Spinal cord (tissue), 10 donors: Measurements from ENCODE around the gene GDPD5. TPM values are rescaled to one million over a fixed set of nuclear protein-coding genes. Genes with fewer than 3 reads are reported as not detected.

ENCODE experiments used
- DNase-seq, 6 donors: peaks; one replicate each; pipeline versions ENCODE4 v3.0.0 to v3.0.0-alpha.2; 2013 to 2015; ENCODE audit warnings: low spot score in 6 of 6, low read depth in 4 of 6
- H3K27ac ChIP-seq: one replicate; pipeline ENCODE4 v1.5.1; 2013; ENCODE audit warnings: low read depth, low read length, control low read depth
- H3K27me3 ChIP-seq: one replicate; pipeline ENCODE4 v1.6.1; 2013; ENCODE audit warnings: low read length; ENCODE audit not compliant: control insufficient read depth, insufficient read depth
- H3K36me3 ChIP-seq: one replicate; pipeline ENCODE4 v1.6.1; 2013; ENCODE audit warnings: low read length; ENCODE audit not compliant: control insufficient read depth, insufficient read depth
- H3K4me1 ChIP-seq: one replicate; pipeline ENCODE4 v1.6.1; 2013; ENCODE audit warnings: low read length; ENCODE audit not compliant: control insufficient read depth, insufficient read depth
- H3K4me3 ChIP-seq: one replicate; pipeline ENCODE4 v1.5.1; 2013; ENCODE audit warnings: low read depth, low read length, control low read depth
- H3K9me3 ChIP-seq: one replicate; pipeline ENCODE4 v1.6.1; 2013; ENCODE audit warnings: low read length; ENCODE audit not compliant: control insufficient read depth, insufficient read depth
- WGBS: methylation state at CpG from one replicate; pipeline ENCODE4 v1.1.5; 2013; ENCODE audit warnings: missing lambda C conversion rate; ENCODE audit not compliant: insufficient coverage; 5-methylcytosine and 5-hydroxymethylcytosine counted together
- polyA plus RNA-seq, 2 donors: library from polyadenylated mRNA; unstranded; fragments of 120-200 nt; gene quantifications; one replicate each; pipeline ENCODE4 v1.2.1, GENCODE V29; 2013; ENCODE audit not compliant: insufficient read length in 2 of 2
- total RNA-seq, 2 donors: library from RNA; depleted of rRNA in 1 of 2; stranded (reverse); fragments of 120-200 nt in 1 of 2; fragments of >200 nt in 1 of 2; gene quantifications; one replicate each; pipeline versions ENCODE4 v1.2.3 to v1.2.4, GENCODE V29; 2013 to 2014
- donor health status: healthy.

GDPD5 gene
- total and polyA plus RNA-seq, 4 donors, result 13.7 to 48.4 (median 32.1) TPM

DNA sequence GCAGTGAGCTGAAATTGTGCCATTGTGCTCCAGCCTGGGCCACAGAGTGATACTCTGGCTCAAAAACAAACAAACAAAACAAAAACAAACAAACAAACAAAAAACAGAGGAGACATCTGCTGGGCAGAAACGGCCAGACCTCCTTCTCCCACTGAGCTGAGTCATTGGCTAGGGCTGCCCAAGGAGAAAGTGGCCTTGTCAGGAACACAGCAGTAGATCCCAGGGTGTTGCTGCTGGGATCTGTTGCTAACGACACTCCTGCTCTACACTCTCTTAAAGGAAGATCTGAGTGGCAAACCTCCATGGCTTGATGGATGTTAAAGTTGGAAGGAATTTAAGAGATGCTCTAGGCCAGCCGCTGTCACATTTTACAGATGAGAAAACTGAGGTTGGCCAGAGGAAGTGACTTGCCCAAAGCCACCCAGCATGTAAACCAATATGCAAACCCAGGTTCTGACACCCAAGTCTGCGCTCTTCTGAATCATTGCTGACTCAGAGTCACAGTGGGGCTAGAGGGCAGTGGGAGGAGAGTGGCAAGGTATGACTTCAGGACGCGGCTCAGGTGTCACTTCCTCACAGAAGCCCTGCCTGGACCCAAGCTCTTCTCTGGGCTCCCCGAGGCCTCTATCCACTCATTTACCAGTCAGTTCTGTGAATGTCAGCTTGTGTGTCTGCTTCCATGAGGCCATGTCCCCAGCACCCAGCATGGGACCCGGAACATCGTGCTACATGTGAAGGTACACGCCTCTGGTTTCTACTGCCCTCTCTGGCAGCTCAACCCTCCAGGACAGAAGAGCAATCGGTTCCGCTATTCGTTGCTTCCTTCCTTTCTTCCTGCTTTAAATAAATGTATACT, 11.3 kb upstream of the GDPD5 start:
- H3K4me1 ChIP-seq, result peaks cover 6% of the 10 kb centered on the region
- DNase-seq, result no peak
- H3K4me3 ChIP-seq, result no peak overlapping the region
- H3K27me3 ChIP-seq, result no peaks in the 10 kb centered on the region
- WGBS, result 70% methylated on average over 9 of the region's 13 CpGs
- H3K27ac ChIP-seq, result no peak overlapping the region
- H3K9me3 ChIP-seq, result no peaks in the 10 kb centered on the region
- no peaks in the 10 kb centered on the region for H3K36me3 ChIP-seq

DNA sequence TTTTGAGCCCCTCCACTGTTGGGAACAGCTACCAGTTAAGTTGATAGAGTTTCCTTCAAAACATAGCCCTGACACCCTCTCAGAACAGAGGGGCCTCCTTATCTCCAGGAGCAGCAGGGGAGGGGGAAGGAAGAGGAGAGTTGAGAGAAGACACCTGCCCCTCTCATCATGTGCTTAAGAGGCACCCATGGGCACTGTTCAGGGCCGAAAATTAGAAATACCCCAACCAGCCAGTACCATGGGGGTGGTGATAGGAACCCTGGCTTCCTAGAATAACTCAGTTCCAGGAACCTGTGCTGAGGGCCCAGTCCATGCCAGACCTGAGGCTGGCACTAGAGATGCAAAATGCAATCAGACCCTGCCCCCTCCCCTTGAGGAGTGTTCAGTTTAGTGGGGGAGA, 9.3 kb upstream of the GDPD5 start:
- Histone ChIP-seq H3K27me3 (no peaks in the 10 kb centered on the region), H3K4me3 (no peak overlapping the region), H3K27ac (no peak overlapping the region), H3K4me1 (peaks cover 4% of the 10 kb centered on the region), H3K9me3 (no peaks in the 10 kb centered on the region), H3K36me3 (no peaks in the 10 kb centered on the region)
- DNase-seq, result no peak
- no CpG with 5 or more reads among the region's 1 CpG for WGBS

DNA sequence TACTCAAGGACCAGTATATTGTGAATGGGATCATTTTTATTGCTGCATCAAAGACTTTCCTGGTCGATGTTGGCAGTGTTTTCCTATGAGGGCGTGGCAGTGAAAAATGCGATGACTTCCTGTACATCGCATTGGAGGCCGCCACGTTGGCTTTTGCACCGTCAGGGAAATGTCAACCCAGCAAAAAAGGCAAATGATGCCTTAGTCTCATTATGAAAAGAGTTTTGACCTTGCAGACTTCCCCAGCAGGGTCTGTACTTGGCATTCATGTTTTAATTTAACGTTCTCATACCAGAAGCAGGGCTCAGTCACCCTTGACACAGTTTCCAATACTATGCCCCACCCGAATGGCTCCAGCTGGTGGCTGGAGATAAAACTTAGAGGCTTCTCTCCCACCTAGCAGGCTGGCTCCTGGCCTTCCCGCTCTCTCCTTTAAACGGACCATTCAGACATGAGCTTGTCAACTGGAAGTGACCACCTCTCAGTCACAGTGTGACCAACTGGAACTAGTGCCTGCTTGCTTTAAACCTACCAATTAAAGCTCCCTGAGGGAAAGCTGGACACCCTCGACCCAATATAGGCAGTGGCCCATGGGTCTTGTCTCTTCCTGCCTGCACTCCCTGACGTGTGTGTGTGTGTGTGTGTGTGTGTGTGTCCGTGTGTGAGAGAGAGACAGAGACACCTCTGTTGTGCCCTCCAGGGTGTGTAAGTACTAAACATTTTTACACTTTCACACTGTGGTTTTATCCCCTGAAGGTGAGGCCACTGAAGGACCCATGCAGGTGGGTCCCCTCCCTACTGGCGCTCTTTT, 8.7 kb upstream of the GDPD5 start:
- no peak overlapping the region for H3K27ac ChIP-seq
- no peaks in the 10 kb centered on the region for H3K9me3 ChIP-seq
- no peaks in the 10 kb centered on the region for H3K36me3 ChIP-seq
- 58% methylated on average over 11 of the region's 15 CpGs for WGBS
- DNase-seq, result peak in 1 of 6 donors; percentile 41
- H3K4me3 ChIP-seq, result no peak overlapping the region
- peaks cover 1% of the 10 kb centered on the region for H3K4me1 ChIP-seq
- H3K27me3 ChIP-seq, result no peaks in the 10 kb centered on the region

DNA sequence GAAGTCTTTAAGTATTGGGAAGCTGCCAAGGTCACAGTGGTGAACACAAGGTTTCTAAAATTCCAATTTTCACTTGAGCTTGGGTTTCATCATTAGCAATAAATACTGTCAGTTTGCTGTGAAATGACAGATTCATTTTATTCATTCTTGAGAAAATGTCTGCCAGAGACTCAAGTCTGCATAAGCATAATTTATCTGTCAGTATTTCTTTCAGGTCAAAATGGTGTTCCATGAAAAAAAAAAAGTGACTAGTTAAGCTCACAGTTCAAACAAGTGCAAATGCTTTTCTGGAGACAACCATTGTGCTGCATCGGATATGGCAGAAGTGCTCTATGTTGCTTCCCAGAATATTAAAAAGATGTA, 8.1 kb upstream of the GDPD5 start:
- no peaks in the 10 kb centered on the region for H3K9me3 ChIP-seq
- H3K4me3 ChIP-seq, result no peak overlapping the region
- WGBS, result 60% methylated on average over 1 of the region's 1 CpG
- H3K36me3 ChIP-seq, result no peaks in the 10 kb centered on the region
- H3K4me1 ChIP-seq, result peaks cover 2% of the 10 kb centered on the region
- H3K27me3 ChIP-seq, result no peaks in the 10 kb centered on the region
- no peak overlapping the region for H3K27ac ChIP-seq
- DNase-seq, result no peak

DNA sequence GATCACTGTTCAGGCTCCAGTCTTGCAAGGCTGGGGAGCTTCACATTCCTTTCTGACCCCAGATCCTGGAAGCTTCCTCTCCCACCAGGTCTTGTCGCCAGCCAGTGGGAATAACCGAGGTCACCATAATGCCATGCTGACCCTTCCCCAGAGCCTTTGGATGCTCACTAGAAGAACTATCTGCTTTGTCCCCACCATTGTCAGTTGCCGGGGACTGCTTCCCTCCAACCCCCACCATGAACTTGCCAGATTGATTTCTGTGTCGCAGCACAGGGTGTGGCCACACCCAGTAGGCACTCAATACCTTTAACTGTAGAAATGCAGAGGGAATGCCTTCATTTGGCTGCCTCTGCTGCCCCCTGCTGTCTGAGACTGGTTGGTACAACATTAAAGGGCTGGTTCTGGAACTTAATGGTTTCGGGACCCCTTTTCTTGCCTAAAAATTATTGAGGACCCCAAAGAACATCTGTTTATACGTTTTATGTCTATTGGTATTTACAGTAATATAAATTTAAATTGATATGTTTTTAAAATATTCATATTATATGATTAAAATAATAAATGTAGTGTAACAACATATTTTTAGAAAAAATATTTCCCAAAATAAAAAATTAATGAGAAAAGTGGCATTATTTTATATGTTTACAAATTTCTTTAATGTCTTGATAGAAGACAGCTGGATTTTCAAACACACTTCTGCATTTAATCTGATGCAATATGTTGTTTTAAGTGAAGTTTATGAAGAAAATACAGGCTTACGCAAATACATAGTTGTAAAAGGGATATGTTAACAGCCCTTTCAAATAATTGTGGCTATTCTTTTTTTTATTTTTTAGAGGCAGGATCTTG, 6.7 kb upstream of the GDPD5 start:
- H3K4me3 ChIP-seq, result no peak overlapping the region
- peaks cover 17% of the 10 kb centered on the region for H3K4me1 ChIP-seq
- H3K27me3 ChIP-seq, result no peaks in the 10 kb centered on the region
- no peaks in the 10 kb centered on the region for H3K36me3 ChIP-seq
- 24% methylated on average over 3 of the region's 7 CpGs for WGBS
- peak in 5 of 6 donors; percentile 57 to 95 (median 69) for DNase-seq
- H3K9me3 ChIP-seq, result no peaks in the 10 kb centered on the region
- no peak overlapping the region for H3K27ac ChIP-seq

DNA sequence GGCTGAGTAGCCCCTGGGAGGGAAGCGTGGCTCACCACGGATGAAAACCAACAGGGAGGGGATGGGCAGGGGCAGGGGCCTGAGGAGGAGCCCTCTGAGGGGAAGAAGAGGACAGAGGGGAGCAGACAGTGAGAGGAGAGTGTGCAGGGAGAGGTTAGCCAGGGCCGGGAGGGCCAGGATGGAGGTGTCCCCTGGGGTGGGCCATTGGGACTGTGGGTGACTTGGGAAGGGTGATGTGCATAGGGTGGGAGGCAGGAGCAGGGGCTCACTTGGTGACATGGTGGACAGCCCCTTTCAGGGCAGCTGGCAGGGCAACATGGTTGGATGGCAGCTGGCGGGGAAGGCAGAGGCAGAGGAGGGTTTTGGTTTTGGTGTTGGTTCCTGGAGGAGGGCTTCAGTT, 5.6 kb upstream of the GDPD5 start:
- H3K27ac ChIP-seq, result no peak overlapping the region
- H3K9me3 ChIP-seq, result no peaks in the 10 kb centered on the region
- H3K4me1 ChIP-seq, result peaks cover 25% of the 10 kb centered on the region
- DNase-seq, result no peak
- 70% methylated on average over 4 of the region's 4 CpGs for WGBS
- peaks cover 2% of the 10 kb centered on the region for H3K27me3 ChIP-seq
- no peaks in the 10 kb centered on the region for H3K36me3 ChIP-seq
- H3K4me3 ChIP-seq, result no peak overlapping the region

DNA sequence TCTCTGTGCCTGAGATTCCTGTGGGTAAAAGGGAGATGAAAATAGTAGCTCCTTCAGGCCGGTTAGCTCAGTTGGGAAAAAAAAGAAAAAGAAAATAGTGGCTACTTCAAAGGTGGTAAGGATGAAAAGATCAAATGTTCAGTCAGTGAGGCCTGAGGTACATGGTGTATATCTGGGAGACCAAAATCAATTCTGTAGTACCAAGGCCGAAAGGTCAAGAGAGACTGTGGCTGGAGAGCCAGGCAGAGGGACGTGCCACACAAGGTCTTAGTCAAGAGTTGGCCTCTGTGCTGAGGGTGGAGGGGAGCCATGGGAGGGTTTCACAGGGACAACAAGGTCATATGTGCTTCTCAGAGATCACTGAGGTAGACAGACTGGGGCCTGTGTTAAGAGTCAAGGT, 4.8 kb upstream of the GDPD5 start:
- Histone ChIP-seq H3K27me3 (peaks cover 2% of the 10 kb centered on the region), H3K4me3 (no peak overlapping the region), H3K4me1 (peaks cover 28% of the 10 kb centered on the region), H3K36me3 (no peaks in the 10 kb centered on the region), H3K9me3 (no peaks in the 10 kb centered on the region), H3K27ac (no peak overlapping the region)
- DNase-seq, result no peak
- WGBS, result 57% methylated on average over 3 of the region's 3 CpGs

DNA sequence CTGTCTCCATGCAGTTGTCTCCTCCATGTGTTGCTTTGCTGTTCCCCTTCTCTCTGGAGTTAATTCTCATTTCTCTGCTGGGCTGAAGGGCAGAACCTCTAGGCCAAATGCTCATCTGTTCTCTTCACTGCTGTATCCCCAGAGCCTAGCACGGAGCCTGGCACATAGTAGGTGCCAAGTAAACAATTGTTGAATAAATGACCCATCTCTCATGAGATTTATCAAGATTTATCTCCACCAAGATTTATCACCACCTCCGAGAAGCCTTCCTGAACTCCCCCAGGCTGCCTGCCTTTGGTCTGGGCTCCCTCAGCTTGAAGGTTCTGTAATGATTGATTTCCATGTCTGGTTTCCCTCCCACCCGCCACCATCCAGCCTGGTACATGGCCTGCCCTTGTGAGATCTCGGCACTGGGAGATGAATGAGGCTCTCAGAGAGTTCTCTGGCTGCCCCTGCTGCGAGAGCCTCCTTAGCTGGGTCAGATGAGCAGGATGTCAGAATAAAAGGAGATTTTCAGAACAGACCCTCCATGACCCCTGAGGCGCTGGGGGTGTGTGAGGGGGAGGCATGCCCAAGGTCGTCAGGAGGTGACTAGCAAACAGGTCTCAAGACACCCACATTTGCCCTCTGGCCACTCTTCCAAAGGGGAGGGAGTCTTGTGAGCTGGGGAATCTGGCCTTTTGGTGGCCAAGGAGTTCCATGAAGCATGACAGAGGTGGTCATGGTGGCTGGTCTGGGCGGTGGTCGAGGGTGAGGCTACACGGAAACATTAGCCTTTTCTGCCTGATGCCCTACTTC, 2.4 kb upstream of the GDPD5 start:
- 40% methylated on average over 6 of the region's 10 CpGs for WGBS

DNA sequence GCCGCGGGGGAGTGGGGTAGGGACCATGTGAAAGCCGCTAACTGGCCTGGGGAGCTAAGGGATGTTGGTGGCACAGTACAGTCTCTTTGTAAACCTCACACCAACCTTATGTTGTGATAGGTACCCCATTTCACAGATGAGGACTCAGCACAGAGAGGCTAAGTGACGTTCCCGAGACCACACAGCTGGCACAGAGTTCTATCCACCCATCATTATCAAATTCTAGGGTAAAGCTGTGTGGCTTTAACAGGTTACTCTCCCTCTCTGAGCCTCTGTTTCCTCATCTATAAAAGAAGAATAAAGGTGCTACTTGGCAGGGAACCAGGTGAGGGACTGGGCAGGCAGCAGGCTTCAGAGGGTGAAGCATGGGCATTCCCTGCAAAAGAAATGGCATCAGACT, 1.4 kb upstream of the GDPD5 start:
- no peak for DNase-seq
- H3K4me3 ChIP-seq, result no peak overlapping the region
- H3K27ac ChIP-seq, result no peak overlapping the region
- no peaks in the 10 kb centered on the region for H3K9me3 ChIP-seq
- no CpG with 5 or more reads among the region's 5 CpGs for WGBS
- H3K4me1 ChIP-seq, result peaks cover 54% of the 10 kb centered on the region
- peaks cover 19% of the 10 kb centered on the region for H3K27me3 ChIP-seq
- H3K36me3 ChIP-seq, result no peaks in the 10 kb centered on the region

More for the DNA sequence above, 2.4 kb upstream of the GDPD5 start:
- peaks cover 19% of the 10 kb centered on the region for H3K27me3 ChIP-seq
- H3K36me3 ChIP-seq, result no peaks in the 10 kb centered on the region
- peaks cover 47% of the 10 kb centered on the region for H3K4me1 ChIP-seq
- H3K4me3 ChIP-seq, result no peak overlapping the region
- no peaks in the 10 kb centered on the region for H3K9me3 ChIP-seq
- no peak overlapping the region for H3K27ac ChIP-seq
- DNase-seq, result no peak
